WTC11 (cell line): Measurements from ENCODE around the gene ENG. TPM values are rescaled to one million over a fixed set of nuclear protein-coding genes. Genes with fewer than 3 reads are reported as not detected.

Experiments
- ATAC-seq: fragments of 200-7000 bp; cut with Tn5 transposase; 2 replicates; pipeline ENCODE4 v1.10.0; 2021; ENCODE audit warnings: mild to moderate bottlenecking, moderate library complexity
- CTCF ChIA-PET: fragments of 300-600 bp; sonication (Branson Sonifier 250); formaldehyde crosslinking; loops from one replicate; lab custom pipeline; 2021; ENCODE audit warnings: antibody characterized with exemption; lab: Charles Lee
- POLR2A ChIA-PET: fragments of 350-600 bp; sonication (Branson Sonifier 250); formaldehyde crosslinking; loops from one replicate; lab custom pipeline; 2021; ENCODE audit warnings: antibody characterized with exemption; lab: Charles Lee
- DNase-seq: peaks from one replicate; pipeline ENCODE4 v3.0.0; 2021; ENCODE audit warnings: low spot score
- H3K27ac Mint-ChIP-seq: 2 replicates; pipeline ENCODE4 v1.8.0; 2021; ENCODE audit warnings: mixed read lengths
- H3K27me3 Mint-ChIP-seq: 2 replicates; pipeline ENCODE4 v1.8.0; 2021; ENCODE audit warnings: low read depth, mild to moderate bottlenecking, moderate library complexity, mixed read lengths
- H3K36me3 Mint-ChIP-seq: 2 replicates; pipeline ENCODE4 v1.8.0; 2021; ENCODE audit warnings: mixed read lengths
- H3K4me1 Mint-ChIP-seq: 2 replicates; pipeline ENCODE4 v1.8.0; 2022; ENCODE audit warnings: mixed read lengths
- H3K4me3 Mint-ChIP-seq: 2 replicates; pipeline ENCODE4 v1.8.0; 2021; ENCODE audit warnings: mild to moderate bottlenecking, moderate library complexity, mixed read lengths
- H3K9me3 Mint-ChIP-seq: 2 replicates; pipeline ENCODE4 v1.8.0; 2021; ENCODE audit warnings: mixed read lengths
- CREB1 ChIP-seq: sonication (generic); formaldehyde crosslinking; IDR thresholded peaks from 2 replicates; pipeline ENCODE4 v1.8.0; 2023; ENCODE audit warnings: mild to moderate bottlenecking, missing genetic modification reagents
- CREM ChIP-seq: sonication (generic); formaldehyde crosslinking; IDR thresholded peaks from 2 replicates; pipeline ENCODE4 v1.8.1; 2022; ENCODE audit warnings: mild to moderate bottlenecking, missing genetic modification reagents, moderate library complexity
- ELF4 ChIP-seq: sonication (generic); formaldehyde crosslinking; IDR thresholded peaks from 2 replicates; pipeline ENCODE4 v1.8.1; 2022; ENCODE audit warnings: low read depth, mild to moderate bottlenecking, moderate library complexity, missing genetic modification reagents
- FOXJ3 ChIP-seq: sonication (generic); formaldehyde crosslinking; IDR thresholded peaks from 2 replicates; pipeline ENCODE4 v1.9.0; 2021; ENCODE audit warnings: missing genetic modification reagents, mild to moderate bottlenecking, borderline replicate concordance
- FOXK1 ChIP-seq: sonication (generic); formaldehyde crosslinking; IDR thresholded peaks from 2 replicates; pipeline ENCODE4 v1.8.0; 2022; ENCODE audit warnings: mild to moderate bottlenecking, moderate library complexity, missing genetic modification reagents
- FOXP1 ChIP-seq: sonication (generic); formaldehyde crosslinking; IDR thresholded peaks from 2 replicates; pipeline ENCODE4 v1.8.0; 2022; ENCODE audit warnings: missing genetic modification reagents, mild to moderate bottlenecking, moderate library complexity, borderline replicate concordance
- HMGA2 ChIP-seq: fragments of 250-450 bp; sonication (Bioruptor Pico); IDR thresholded peaks from 2 replicates; pipeline ENCODE4 v1.4.0; 2021; ENCODE audit warnings: mild to moderate bottlenecking, moderate library complexity
- MXD4 ChIP-seq: fragments of 250-450 bp; sonication (Bioruptor Pico); IDR thresholded peaks from 2 replicates; pipeline ENCODE4 v1.8.0; 2021; ENCODE audit warnings: mild to moderate bottlenecking, moderate library complexity, borderline replicate concordance
- NFE2L1 ChIP-seq: sonication (generic); formaldehyde crosslinking; IDR thresholded peaks from 2 replicates; pipeline ENCODE4 v1.8.1; 2023; ENCODE audit warnings: missing genetic modification reagents
- ZNF317 ChIP-seq: sonication (generic); formaldehyde crosslinking; IDR thresholded peaks from 2 replicates; pipeline ENCODE4 v1.8.1; 2023; ENCODE audit warnings: low read depth, mild to moderate bottlenecking, moderate library complexity, missing genetic modification reagents, borderline replicate concordance
- ZNF423 ChIP-seq: fragments of 250-450 bp; sonication (Bioruptor Pico); IDR thresholded peaks from 2 replicates; pipeline ENCODE4 v2.1.2; 2022; ENCODE audit warnings: mild to moderate bottlenecking, moderate library complexity
- total RNA-seq: library from RNA; stranded (reverse); gene quantifications from 3 replicates; pipeline ENCODE4 v1.2.3, GENCODE V29; 2021
- TF ChIP-seq, protein P1 (sequence below): sonication (generic); formaldehyde crosslinking; IDR thresholded peaks from 2 replicates; pipeline ENCODE4 v1.8.0; 2022; ENCODE audit warnings: mild to moderate bottlenecking, missing genetic modification reagents
- TF ChIP-seq, protein P2 (sequence below): fragments of 250-450 bp; sonication (Bioruptor Pico); IDR thresholded peaks from 2 replicates; pipeline ENCODE4 v1.9.0; 2021; ENCODE audit warnings: mild to moderate bottlenecking
- TF ChIP-seq, protein P3 (sequence below): fragments of 250-450 bp; sonication (Bioruptor Pico); IDR thresholded peaks from 2 replicates; pipeline ENCODE4 v1.9.0; 2021; ENCODE audit warnings: mild to moderate bottlenecking, borderline replicate concordance
- TF ChIP-seq, protein P4 (sequence below): sonication (generic); formaldehyde crosslinking; IDR thresholded peaks from 2 replicates; pipeline ENCODE4 v1.8.0; 2022; ENCODE audit warnings: mild to moderate bottlenecking, missing genetic modification reagents
- TF ChIP-seq, protein P5 (sequence below): fragments of 250-450 bp; sonication (Bioruptor Pico); IDR thresholded peaks from 2 replicates; pipeline ENCODE4 v1.9.0; 2021; ENCODE audit warnings: moderate library complexity, mild to moderate bottlenecking, inconsistent platforms, borderline replicate concordance
- TF ChIP-seq, protein P6 (sequence below): sonication (generic); formaldehyde crosslinking; IDR thresholded peaks from 2 replicates; pipeline ENCODE4 v1.8.1; 2023; ENCODE audit warnings: mild to moderate bottlenecking, missing genetic modification reagents
- TF ChIP-seq, protein P7 (sequence below): sonication (generic); formaldehyde crosslinking; IDR thresholded peaks from 2 replicates; pipeline ENCODE4 v1.8.1; 2022; ENCODE audit warnings: missing genetic modification reagents, borderline replicate concordance

The ENG gene
- total RNA-seq, 1 experiment from 2014 or later = 4.4 TPM

DNA sequence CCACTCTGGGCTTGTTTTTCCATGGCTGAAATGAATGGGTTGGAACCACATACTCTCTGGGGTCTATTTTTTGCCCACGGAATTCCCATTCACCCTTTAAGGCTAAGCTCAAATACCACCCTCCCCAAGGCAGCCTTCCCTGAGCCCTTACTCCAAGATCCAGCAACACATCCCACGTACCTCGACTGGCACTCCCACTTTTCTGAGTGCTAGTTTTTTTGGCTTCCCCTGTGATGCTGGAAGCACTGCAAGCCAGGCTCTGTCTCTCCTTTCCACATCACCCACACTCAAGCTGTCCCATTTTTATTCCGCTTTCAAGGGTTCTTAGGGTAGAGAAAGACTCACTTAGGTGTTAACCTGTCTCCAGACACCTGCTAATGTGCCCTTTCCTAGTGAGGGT lies 38.9 kb upstream of the ENG start:
- H3K27me3 Mint-ChIP-seq = no peaks in the 10 kb centered on the region
- ATAC-seq = no peak
- peaks cover 61% of the 10 kb centered on the region for H3K36me3 Mint-ChIP-seq
- no peak for DNase-seq
- H3K27ac Mint-ChIP-seq = no peak overlapping the region
- peaks cover 11% of the 10 kb centered on the region for H3K4me1 Mint-ChIP-seq
- H3K9me3 Mint-ChIP-seq = peaks cover 6% of the 10 kb centered on the region; the same call in 1 of the 2 replicates
- POLR2A ChIA-PET = no interaction called here
- H3K4me3 Mint-ChIP-seq = no peak overlapping the region
- no peak for TF ChIP-seq ELF4 (CRISPR knock-in tag)
- TF ChIP-seq FOXJ3 (CRISPR knock-in tag) = no peak
- TF ChIP-seq, protein P1, sequence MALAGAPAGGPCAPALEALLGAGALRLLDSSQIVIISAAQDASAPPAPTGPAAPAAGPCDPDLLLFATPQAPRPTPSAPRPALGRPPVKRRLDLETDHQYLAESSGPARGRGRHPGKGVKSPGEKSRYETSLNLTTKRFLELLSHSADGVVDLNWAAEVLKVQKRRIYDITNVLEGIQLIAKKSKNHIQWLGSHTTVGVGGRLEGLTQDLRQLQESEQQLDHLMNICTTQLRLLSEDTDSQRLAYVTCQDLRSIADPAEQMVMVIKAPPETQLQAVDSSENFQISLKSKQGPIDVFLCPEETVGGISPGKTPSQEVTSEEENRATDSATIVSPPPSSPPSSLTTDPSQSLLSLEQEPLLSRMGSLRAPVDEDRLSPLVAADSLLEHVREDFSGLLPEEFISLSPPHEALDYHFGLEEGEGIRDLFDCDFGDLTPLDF (CRISPR knock-in tag) = no peak
- TF ChIP-seq, protein P2, sequence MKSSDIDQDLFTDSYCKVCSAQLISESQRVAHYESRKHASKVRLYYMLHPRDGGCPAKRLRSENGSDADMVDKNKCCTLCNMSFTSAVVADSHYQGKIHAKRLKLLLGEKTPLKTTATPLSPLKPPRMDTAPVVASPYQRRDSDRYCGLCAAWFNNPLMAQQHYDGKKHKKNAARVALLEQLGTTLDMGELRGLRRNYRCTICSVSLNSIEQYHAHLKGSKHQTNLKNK (CRISPR knock-in tag) = no peak
- TF ChIP-seq, protein P3, sequence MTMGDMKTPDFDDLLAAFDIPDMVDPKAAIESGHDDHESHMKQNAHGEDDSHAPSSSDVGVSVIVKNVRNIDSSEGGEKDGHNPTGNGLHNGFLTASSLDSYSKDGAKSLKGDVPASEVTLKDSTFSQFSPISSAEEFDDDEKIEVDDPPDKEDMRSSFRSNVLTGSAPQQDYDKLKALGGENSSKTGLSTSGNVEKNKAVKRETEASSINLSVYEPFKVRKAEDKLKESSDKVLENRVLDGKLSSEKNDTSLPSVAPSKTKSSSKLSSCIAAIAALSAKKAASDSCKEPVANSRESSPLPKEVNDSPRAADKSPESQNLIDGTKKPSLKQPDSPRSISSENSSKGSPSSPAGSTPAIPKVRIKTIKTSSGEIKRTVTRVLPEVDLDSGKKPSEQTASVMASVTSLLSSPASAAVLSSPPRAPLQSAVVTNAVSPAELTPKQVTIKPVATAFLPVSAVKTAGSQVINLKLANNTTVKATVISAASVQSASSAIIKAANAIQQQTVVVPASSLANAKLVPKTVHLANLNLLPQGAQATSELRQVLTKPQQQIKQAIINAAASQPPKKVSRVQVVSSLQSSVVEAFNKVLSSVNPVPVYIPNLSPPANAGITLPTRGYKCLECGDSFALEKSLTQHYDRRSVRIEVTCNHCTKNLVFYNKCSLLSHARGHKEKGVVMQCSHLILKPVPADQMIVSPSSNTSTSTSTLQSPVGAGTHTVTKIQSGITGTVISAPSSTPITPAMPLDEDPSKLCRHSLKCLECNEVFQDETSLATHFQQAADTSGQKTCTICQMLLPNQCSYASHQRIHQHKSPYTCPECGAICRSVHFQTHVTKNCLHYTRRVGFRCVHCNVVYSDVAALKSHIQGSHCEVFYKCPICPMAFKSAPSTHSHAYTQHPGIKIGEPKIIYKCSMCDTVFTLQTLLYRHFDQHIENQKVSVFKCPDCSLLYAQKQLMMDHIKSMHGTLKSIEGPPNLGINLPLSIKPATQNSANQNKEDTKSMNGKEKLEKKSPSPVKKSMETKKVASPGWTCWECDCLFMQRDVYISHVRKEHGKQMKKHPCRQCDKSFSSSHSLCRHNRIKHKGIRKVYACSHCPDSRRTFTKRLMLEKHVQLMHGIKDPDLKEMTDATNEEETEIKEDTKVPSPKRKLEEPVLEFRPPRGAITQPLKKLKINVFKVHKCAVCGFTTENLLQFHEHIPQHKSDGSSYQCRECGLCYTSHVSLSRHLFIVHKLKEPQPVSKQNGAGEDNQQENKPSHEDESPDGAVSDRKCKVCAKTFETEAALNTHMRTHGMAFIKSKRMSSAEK = no peak
- TF ChIP-seq MXD4 (CRISPR knock-in tag) = no peak
- TF ChIP-seq, protein P4, sequence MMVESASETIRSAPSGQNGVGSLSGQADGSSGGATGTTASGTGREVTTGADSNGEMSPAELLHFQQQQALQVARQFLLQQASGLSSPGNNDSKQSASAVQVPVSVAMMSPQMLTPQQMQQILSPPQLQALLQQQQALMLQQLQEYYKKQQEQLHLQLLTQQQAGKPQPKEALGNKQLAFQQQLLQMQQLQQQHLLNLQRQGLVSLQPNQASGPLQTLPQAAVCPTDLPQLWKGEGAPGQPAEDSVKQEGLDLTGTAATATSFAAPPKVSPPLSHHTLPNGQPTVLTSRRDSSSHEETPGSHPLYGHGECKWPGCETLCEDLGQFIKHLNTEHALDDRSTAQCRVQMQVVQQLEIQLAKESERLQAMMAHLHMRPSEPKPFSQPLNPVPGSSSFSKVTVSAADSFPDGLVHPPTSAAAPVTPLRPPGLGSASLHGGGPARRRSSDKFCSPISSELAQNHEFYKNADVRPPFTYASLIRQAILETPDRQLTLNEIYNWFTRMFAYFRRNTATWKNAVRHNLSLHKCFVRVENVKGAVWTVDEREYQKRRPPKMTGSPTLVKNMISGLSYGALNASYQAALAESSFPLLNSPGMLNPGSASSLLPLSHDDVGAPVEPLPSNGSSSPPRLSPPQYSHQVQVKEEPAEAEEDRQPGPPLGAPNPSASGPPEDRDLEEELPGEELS = no peak
- TF ChIP-seq, protein P5, sequence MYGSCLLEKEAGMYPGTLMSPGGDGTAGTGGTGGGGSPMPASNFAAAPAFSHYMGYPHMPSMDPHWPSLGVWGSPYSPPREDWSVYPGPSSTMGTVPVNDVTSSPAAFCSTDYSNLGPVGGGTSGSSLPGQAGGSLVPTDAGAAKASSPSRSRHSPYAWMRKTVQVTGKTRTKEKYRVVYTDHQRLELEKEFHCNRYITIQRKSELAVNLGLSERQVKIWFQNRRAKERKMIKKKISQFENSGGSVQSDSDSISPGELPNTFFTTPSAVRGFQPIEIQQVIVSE (CRISPR knock-in tag) = no peak
- no peak for TF ChIP-seq NFE2L1 (CRISPR knock-in tag)
- CTCF ChIA-PET = no interaction called here

DNA sequence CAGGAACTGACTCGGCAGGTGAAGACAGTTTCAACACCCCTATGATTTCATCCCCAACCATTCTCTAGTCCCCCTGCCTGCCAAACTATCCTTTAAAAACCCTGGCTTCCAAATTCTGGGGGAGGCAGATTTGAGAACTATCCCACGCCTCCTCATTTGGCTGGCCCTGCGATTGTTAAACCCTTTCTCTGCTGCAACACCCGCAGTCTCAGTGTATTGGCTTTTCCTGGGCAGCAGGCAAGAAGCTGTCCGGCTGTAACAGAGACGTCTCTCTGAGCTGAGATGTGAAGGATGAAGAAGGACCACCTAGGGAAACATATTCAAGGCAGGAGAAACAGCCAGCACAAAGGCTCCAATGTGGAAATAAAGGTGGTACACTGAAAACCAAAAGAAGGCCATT lies 38.4 kb upstream of the ENG start:
- H3K36me3 Mint-ChIP-seq = peaks cover 63% of the 10 kb centered on the region
- CTCF ChIA-PET = interaction anchor here (0.6 kb wide), 1 partner anchor 92 kb away, joined by 4 read pairs; no protein-coding TSS in a partner anchor
- peaks cover 6% of the 10 kb centered on the region; the same call in 1 of the 2 replicates for H3K9me3 Mint-ChIP-seq
- POLR2A ChIA-PET = no interaction called here
- no peaks in the 10 kb centered on the region for H3K27me3 Mint-ChIP-seq
- H3K27ac Mint-ChIP-seq = no peak overlapping the region
- DNase-seq (no peak), ATAC-seq (no peak)
- no peak overlapping the region for H3K4me3 Mint-ChIP-seq
- peaks cover 9% of the 10 kb centered on the region for H3K4me1 Mint-ChIP-seq
- no peak for TF ChIP-seq HMGA2
- TF ChIP-seq ZNF317 = no peak
- TF ChIP-seq, protein P6, sequence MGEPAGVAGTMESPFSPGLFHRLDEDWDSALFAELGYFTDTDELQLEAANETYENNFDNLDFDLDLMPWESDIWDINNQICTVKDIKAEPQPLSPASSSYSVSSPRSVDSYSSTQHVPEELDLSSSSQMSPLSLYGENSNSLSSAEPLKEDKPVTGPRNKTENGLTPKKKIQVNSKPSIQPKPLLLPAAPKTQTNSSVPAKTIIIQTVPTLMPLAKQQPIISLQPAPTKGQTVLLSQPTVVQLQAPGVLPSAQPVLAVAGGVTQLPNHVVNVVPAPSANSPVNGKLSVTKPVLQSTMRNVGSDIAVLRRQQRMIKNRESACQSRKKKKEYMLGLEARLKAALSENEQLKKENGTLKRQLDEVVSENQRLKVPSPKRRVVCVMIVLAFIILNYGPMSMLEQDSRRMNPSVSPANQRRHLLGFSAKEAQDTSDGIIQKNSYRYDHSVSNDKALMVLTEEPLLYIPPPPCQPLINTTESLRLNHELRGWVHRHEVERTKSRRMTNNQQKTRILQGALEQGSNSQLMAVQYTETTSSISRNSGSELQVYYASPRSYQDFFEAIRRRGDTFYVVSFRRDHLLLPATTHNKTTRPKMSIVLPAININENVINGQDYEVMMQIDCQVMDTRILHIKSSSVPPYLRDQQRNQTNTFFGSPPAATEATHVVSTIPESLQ = no peak
- TF ChIP-seq, protein P5 (CRISPR knock-in tag) = no peak
- TF ChIP-seq, protein P7, sequence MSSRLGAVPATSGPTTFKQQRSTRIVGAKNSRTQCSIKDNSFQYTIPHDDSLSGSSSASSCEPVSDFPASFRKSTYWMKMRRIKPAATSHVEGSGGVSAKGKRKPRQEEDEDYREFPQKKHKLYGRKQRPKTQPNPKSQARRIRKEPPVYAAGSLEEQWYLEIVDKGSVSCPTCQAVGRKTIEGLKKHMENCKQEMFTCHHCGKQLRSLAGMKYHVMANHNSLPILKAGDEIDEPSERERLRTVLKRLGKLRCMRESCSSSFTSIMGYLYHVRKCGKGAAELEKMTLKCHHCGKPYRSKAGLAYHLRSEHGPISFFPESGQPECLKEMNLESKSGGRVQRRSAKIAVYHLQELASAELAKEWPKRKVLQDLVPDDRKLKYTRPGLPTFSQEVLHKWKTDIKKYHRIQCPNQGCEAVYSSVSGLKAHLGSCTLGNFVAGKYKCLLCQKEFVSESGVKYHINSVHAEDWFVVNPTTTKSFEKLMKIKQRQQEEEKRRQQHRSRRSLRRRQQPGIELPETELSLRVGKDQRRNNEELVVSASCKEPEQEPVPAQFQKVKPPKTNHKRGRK (CRISPR knock-in tag) = no peak
- TF ChIP-seq FOXK1 = no peak
- no peak for TF ChIP-seq CREM
- TF ChIP-seq, protein P2 (CRISPR knock-in tag) = no peak
- no peak for TF ChIP-seq ZNF423 (CRISPR knock-in tag)
- no peak for TF ChIP-seq CREB1 (CRISPR knock-in tag)
- TF ChIP-seq MXD4 (CRISPR knock-in tag) = no peak
- TF ChIP-seq FOXP1 (CRISPR knock-in tag) = no peak
